ENCODE results near the gene ZNF175. TPM values are rescaled to one million over a fixed set of nuclear protein-coding genes. Genes with fewer than 3 reads are reported as not detected.

ZNF175 gene
- polyA plus RNA-seq, 2 of the 4 experiments (the other 2 are of a cell fraction): 3.3 to 6.4 TPM

GRCh38 chr19:51615991-51616390 lies 44.9 kb downstream of the ZNF175 start:
- ATAC-seq: no peak
- FAIRE-seq: no peak

GRCh38 chr19:51621178-51621577 lies 50.1 kb downstream of the ZNF175 start:
- DNase-seq (ENCODE audit: low read depth in 1 of 2, low spot score in 1 of 2) (no peak), ATAC-seq (no peak), FAIRE-seq (no peak)
- ChIA-PET POLR2A (no interaction called here), CTCF (no interaction called here)
- H3K9me3 ChIP-seq: no peaks in the 10 kb centered on the region; the same call in 2 of the 3 replicates
- TF ChIP-seq EHF (CRISPR knock-in tag; IDR thresholded peaks at IDR 0.05): no peak
- TF ChIP-seq TP53 (CRISPR knock-in tag; IDR thresholded peaks at IDR 0.05): no peak
- no peak for TF ChIP-seq PBX3 (IDR thresholded peaks at IDR 0.05)
- TF ChIP-seq BCL3 (IDR thresholded peaks at IDR 0.05): no peak
- no peak for TF ChIP-seq JUN (IDR thresholded peaks at IDR 0.05)
- TF ChIP-seq ZNF302 (CRISPR knock-in tag; IDR thresholded peaks at IDR 0.05): no peak
- no peak for TF ChIP-seq MYC (IDR thresholded peaks at IDR 0.05; ENCODE audit: borderline replicate concordance, low read length)
- no peak for TF ChIP-seq GATA3 (IDR thresholded peaks at IDR 0.05; ENCODE audit: borderline replicate concordance)
- TF ChIP-seq SREBF2 (IDR thresholded peaks at IDR 0.05): no peak
- TF ChIP-seq ESRRA (IDR thresholded peaks at IDR 0.05; ENCODE audit: borderline replicate concordance, low read length): no peak
- no peak for TF ChIP-seq NFE2L2 (conservative IDR thresholded peaks at IDR 0.05; ENCODE audit: low read length)
- TF ChIP-seq NPAS2 (CRISPR knock-in tag; IDR thresholded peaks at IDR 0.05; ENCODE audit: borderline replicate concordance): no peak
- TF ChIP-seq FOXS1 (CRISPR knock-in tag; IDR thresholded peaks at IDR 0.05): no peak
- no peak for TF ChIP-seq MAFK (IDR thresholded peaks at IDR 0.05; ENCODE audit: partially characterized antibody)
- no peak for TF ChIP-seq JUNB (IDR thresholded peaks at IDR 0.05)
- no peak for TF ChIP-seq POLR2A (IDR thresholded peaks at IDR 0.05; ENCODE audit: low read length)
- TF ChIP-seq ZSCAN20 (CRISPR knock-in tag; IDR thresholded peaks at IDR 0.05): no peak
- no peak for TF ChIP-seq CHD2 (IDR thresholded peaks at IDR 0.05; ENCODE audit: low read length, partially characterized antibody)
- 5% methylated on average over 2 of the region's 2 CpGs for WGBS (ENCODE audit: missing lambda C conversion rate)
- H3K27ac ChIP-seq: no peak overlapping the region
- no peaks in the 10 kb centered on the region for H3K4me1 ChIP-seq
- H3K4me3 ChIP-seq: no peak overlapping the region
- no peak overlapping the region for H3K4me2 ChIP-seq

More at GRCh38 chr19:51615991-51616390, 44.9 kb downstream of the ZNF175 start:
- Histone ChIP-seq H3K4me1 (no peaks in the 10 kb centered on the region), H3K4me3 (no peak overlapping the region), H3K27ac (no peak overlapping the region), H3K4me2 (no peak overlapping the region), H3K9me3 (peaks cover 12% of the 10 kb centered on the region; the same call in 2 of the 3 replicates)
- 0% methylated on average over 7 of the region's 7 CpGs for WGBS (ENCODE audit: missing lambda C conversion rate)
- ChIA-PET CTCF (interaction anchor here (0.6 to 2.0 kb wide), 5 partner anchors 41 to 162 kb away, joined by 3 to 7 read pairs (median 3); no protein-coding TSS in a partner anchor), POLR2A (no interaction called here)
- DNase-seq (ENCODE audit: low read depth in 1 of 2, low spot score in 1 of 2): no peak
- TF ChIP-seq POLR2A (IDR thresholded peaks at IDR 0.05; ENCODE audit: low read length) (no peak), ZC3H11A (IDR thresholded peaks at IDR 0.05) (no peak), MAZ (IDR thresholded peaks at IDR 0.05; ENCODE audit: borderline replicate concordance, low read depth, low read length) (no peak), REST (IDR thresholded peaks at IDR 0.05) (no peak), NPAS2 (CRISPR knock-in tag; IDR thresholded peaks at IDR 0.05; ENCODE audit: borderline replicate concordance) (no peak), ZFP36 (IDR thresholded peaks at IDR 0.05; ENCODE audit: borderline replicate concordance, partially characterized antibody) (no peak), PHF8 (IDR thresholded peaks at IDR 0.05; ENCODE audit: borderline replicate concordance, low read depth) (no peak), TFCP2L1 (CRISPR knock-in tag; IDR thresholded peaks at IDR 0.05) (no peak), HMGXB4 (CRISPR knock-in tag; IDR thresholded peaks at IDR 0.05; ENCODE audit: borderline replicate concordance) (no peak), CEBPB (IDR thresholded peaks at IDR 0.05) (no peak), EHMT2 (IDR thresholded peaks at IDR 0.05; ENCODE audit: low read depth) (no peak)

Data from A549 (cell line).